Heart right ventricle (tissue), 16 donors: ENCODE measurements around the gene TEX12. TPM values are rescaled to one million over a fixed set of nuclear protein-coding genes. Genes with fewer than 3 reads are reported as not detected.
A peak's percentile ranks its signal among the peaks of the same experiment; 100 is the strongest.

Experiments
- ATAC-seq, 8 donors: fragments of 200-7000 bp; cut with Tn5 transposase; one replicate each; pipeline ENCODE4 v1.9.1; 2020; ENCODE audit warnings: mild to moderate bottlenecking in 8 of 8, moderate library complexity in 8 of 8, moderate number of reproducible peaks in 1 of 8
- DNase-seq, 2 donors: peaks; one replicate each; pipeline ENCODE4 v3.0.0-alpha.2; 2020
- H3K27ac ChIP-seq, 10 donors: fragments of 200-600 bp; sonication (generic) in 2 of 10; one replicate each; pipeline versions ENCODE4 v1.5.0 to v1.8.0; 2020 to 2022; ENCODE audit warnings: mild to moderate bottlenecking in 3 of 10
- H3K27me3 ChIP-seq, 7 donors: fragments of 200-600 bp; one replicate each; pipeline ENCODE4 v1.8.0; 2021 to 2022; ENCODE audit warnings: mild to moderate bottlenecking in 2 of 7
- H3K36me3 ChIP-seq, 9 donors: fragments of 200-600 bp; sonication (generic) in 1 of 9; one replicate each; pipeline versions ENCODE4 v1.5.0 to v1.8.0; 2020 to 2022; ENCODE audit warnings: mild to moderate bottlenecking in 2 of 9
- H3K4me1 ChIP-seq, 9 donors: fragments of 200-600 bp; sonication (generic) in 1 of 9; one replicate each; pipeline versions ENCODE4 v1.5.0 to v1.8.0; 2020 to 2022; ENCODE audit warnings: mild to moderate bottlenecking in 4 of 9
- H3K4me3 ChIP-seq, 10 donors: fragments of 200-600 bp; sonication (generic) in 2 of 10; one replicate each; pipeline versions ENCODE4 v1.5.0 to v1.8.0; 2020 to 2022; ENCODE audit warnings: mild to moderate bottlenecking in 7 of 10, moderate library complexity in 2 of 10
- H3K9me3 ChIP-seq, 11 donors: fragments of 200-600 bp in 10 of 11; sonication (generic) in 2 of 11; one replicate each; pipeline versions ENCODE4 v1.5.0 to v1.8.0; 2013 to 2022; ENCODE audit warnings: mild to moderate bottlenecking in 2 of 11, control low read depth in 1 of 11, moderate library complexity in 1 of 11
- WGBS, 2 donors: extraction: QIAGEN DNeasy Blood & Tissue Kit; methylation state at CpG; one replicate each; pipeline ENCODE4 v1.1.7; 2013; ENCODE audit warnings: inconsistent platforms in 1 of 2; 5-methylcytosine and 5-hydroxymethylcytosine counted together
- intact Hi-C, 10 donors: fragments of 100-400 bp; cut with DNase I; formaldehyde crosslinking; loops; one replicate each; pipeline versions ENCODE4 v1.11.1 to v1.14.2; 2022
- polyA plus RNA-seq, 2 donors: library from polyadenylated mRNA; stranded (reverse); fragments of 200-250 nt; gene quantifications; one replicate each; pipeline ENCODE4 v1.2.3, GENCODE V29; 2013
- total RNA-seq, 10 donors: library from RNA; stranded (reverse); fragmentation: NEBNext Ultra II Directional in 3 of 10; extraction: Animal tissue kit (Norgen Biotek cat#: 25700) in 3 of 10; gene quantifications; one replicate each; pipeline versions ENCODE4 v1.2.1 to v1.2.4, GENCODE V29; 2021 to 2023
- TF ChIP-seq, protein P1 (sequence below), 9 donors: fragments of 200-600 bp; sonication (generic) in 2 of 9; IDR thresholded peaks; one replicate each; pipeline versions ENCODE4 v1.5.0 to v1.8.0; 2021 to 2022; ENCODE audit warnings: antibody characterized with exemption in 9 of 9, mild to moderate bottlenecking in 5 of 9, moderate library complexity in 1 of 9
- donor health status: Arrhythmogenic right ventricular cardiomyopathy.
- donor health status: ischemic (EF 13 %, LVEDD 7.1; RV severe dilation, severe dysfunction).
- donor health status: healthy with polysubstance abuse.
- donor health status: DM: no; HTN: yes; CAD: no.
- donor health status: DM: no; HTN: no; CAD: no.
- donor health status: ischemic (EF 25% LVEDD 6.9; RV normal size, moderate dysfunction).
- donor health status: ischemic (EF 25% LVEDD 5.7; RV mildly dilated, moderate dysfunction).
- donor health status: healthy.
- donor health status: DM: yes; HTN: yes; CAD: no.
- donor health status: Ischemic cardiomyopathy.
- donor health status: ischemic (EF 35%, LVEDD 5.7; RV mildly dilated, moderate dysfunction).
- donor health status: nonischemic (EF 11% LVEDD 7.7; RV severe dilation, severe dysfunction).
- donor health status: DM: yes; HTN: yes; CAD: no.
- donor health status: PGD.
- donor health status: ischemic (EF 29% LVEDD 5.4; RV normal size, mild dysfunction).
- donor health status: nonischemic (EF 23%, LVEDD 6.1; RV moderate dilation, normal function).

TEX12 gene
- total and polyA plus RNA-seq, 12 donors: 0.06 to 1.6 (median 0.49) TPM; not detected in 9

DNA sequence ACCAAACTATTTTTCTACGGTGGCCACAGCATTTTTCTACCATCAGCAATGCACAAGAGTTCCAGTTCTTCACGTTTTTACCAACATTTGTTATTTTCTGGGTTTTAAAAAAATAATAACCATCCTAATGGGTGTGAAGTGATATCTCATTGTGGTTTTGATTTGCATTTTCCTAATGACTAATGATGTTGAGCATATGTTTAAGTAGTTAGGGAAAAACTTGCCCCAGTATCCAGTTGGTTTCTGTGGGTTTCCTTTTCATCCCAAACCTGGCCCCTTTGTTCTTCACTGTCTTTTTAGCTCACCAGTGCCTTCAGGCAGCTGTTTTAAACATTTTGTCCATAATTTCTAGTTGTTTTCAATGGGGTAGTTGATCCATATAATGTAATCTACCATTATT, 44.4 kb downstream of the TEX12 start:
- TF ChIP-seq, protein P1, sequence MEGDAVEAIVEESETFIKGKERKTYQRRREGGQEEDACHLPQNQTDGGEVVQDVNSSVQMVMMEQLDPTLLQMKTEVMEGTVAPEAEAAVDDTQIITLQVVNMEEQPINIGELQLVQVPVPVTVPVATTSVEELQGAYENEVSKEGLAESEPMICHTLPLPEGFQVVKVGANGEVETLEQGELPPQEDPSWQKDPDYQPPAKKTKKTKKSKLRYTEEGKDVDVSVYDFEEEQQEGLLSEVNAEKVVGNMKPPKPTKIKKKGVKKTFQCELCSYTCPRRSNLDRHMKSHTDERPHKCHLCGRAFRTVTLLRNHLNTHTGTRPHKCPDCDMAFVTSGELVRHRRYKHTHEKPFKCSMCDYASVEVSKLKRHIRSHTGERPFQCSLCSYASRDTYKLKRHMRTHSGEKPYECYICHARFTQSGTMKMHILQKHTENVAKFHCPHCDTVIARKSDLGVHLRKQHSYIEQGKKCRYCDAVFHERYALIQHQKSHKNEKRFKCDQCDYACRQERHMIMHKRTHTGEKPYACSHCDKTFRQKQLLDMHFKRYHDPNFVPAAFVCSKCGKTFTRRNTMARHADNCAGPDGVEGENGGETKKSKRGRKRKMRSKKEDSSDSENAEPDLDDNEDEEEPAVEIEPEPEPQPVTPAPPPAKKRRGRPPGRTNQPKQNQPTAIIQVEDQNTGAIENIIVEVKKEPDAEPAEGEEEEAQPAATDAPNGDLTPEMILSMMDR (IDR thresholded peaks at IDR 0.05): no peak
- intact Hi-C loops: loop anchor here in 2 of 10 donors (10.0 kb wide), 2 partner anchors 343 to 1083 kb away; no protein-coding TSS in a partner anchor
- ATAC-seq: no peak

DNA sequence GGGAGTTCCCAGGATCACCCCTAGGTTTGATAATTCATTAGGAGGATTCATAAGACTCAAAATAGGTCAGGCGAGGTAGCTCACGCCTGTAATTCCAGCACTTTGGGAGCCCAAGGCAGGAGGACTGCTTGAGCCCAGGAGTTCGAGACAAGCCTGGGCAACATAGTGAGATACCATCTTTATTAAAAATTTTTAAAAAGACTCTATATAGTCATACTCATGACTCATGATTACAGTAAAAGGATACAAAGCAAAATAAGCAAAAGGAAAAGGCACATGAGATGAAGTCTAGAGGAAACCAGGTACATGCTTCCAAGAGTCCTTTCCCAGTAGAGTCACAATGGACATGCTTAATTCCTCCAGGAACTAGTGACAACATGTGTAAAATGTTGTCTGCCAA, 45.1 kb downstream of the TEX12 start:
- peaks cover 0 to 6% (median 0%) of the 10 kb centered on the region in 9 donors for H3K4me1 ChIP-seq
- TF ChIP-seq, protein P1 (IDR thresholded peaks at IDR 0.05): no peak
- H3K27ac ChIP-seq: no peak overlapping the region
- H3K4me3 ChIP-seq: no peak overlapping the region
- WGBS, 2 donors: 95 to 98% methylated on average over 3 of the region's 3 CpGs
- no peaks in the 10 kb centered on the region for H3K27me3 ChIP-seq
- ATAC-seq (no peak), DNase-seq (no peak)
- peaks cover 0 to 36% (median 0%) of the 10 kb centered on the region in 9 donors for H3K36me3 ChIP-seq
- H3K9me3 ChIP-seq: no peaks in the 10 kb centered on the region
- intact Hi-C loops: loop anchor here in 2 of 10 donors (10.0 kb wide), 2 partner anchors 343 to 1083 kb away; no protein-coding TSS in a partner anchor

More for the DNA sequence above, 44.4 kb downstream of the TEX12 start:
- DNase-seq: no peak
- Histone ChIP-seq H3K4me3 (no peak overlapping the region), H3K36me3 (peaks cover 0 to 33% (median 0%) of the 10 kb centered on the region in 9 donors), H3K27me3 (no peaks in the 10 kb centered on the region), H3K27ac (no peak overlapping the region), H3K4me1 (peaks cover 0 to 6% (median 0%) of the 10 kb centered on the region in 9 donors), H3K9me3 (no peaks in the 10 kb centered on the region)
- 58 to 69% methylated on average over 2 of the region's 2 CpGs for WGBS, 2 donors

DNA sequence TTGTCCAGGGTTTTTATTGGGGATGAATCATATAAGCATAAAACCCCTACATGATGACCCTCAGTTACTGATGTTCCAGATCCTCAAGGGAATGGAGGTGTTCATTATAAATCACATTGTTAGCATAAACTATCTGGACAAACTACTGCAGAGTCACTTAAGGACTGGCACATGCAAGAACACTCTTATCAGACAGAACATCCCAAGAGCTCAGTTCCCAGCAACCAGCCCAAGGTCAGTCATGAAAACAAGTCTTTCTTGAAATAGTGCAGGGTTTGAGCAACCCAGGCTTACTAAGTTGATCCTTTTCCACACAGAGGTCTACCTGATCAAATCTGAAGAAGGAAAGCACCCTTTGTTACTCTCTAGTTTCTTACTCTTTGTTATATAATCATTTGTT, 45.5 kb downstream of the TEX12 start:
- ATAC-seq: peak in 2 of 8 donors; percentile 27 to 46
- H3K27ac ChIP-seq: no peak overlapping the region
- H3K4me1 ChIP-seq: peaks cover 0 to 6% (median 0%) of the 10 kb centered on the region in 9 donors
- H3K9me3 ChIP-seq: no peaks in the 10 kb centered on the region
- TF ChIP-seq, protein P1 (IDR thresholded peaks at IDR 0.05): no peak
- no peak for DNase-seq
- H3K27me3 ChIP-seq: no peaks in the 10 kb centered on the region
- intact Hi-C loops: loop anchor here in 2 of 10 donors (10.0 kb wide), 2 partner anchors 342 to 1082 kb away; no protein-coding TSS in a partner anchor
- no peak overlapping the region for H3K4me3 ChIP-seq
- H3K36me3 ChIP-seq: peaks cover 0 to 40% (median 0%) of the 10 kb centered on the region in 9 donors

DNA sequence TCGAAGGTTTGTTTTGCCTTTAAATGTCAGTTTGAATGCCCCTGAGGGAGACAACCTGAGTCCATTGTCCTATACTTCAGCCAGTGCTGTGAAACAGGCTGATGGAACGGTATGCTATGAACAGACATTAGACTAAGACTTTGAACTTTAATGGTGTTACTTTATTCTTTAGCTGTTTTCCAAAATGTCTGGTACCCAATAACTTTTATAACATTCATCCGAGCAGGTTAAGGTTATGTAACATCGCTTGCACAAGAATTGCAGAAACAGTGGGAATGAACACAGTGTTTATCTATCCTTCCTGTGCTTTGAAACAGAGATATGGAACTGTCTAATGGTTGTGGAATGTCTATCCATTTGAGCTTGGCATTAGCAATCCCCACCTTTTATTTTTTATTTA, 46.6 kb downstream of the TEX12 start:
- Histone ChIP-seq H3K4me3 (no peak overlapping the region), H3K4me1 (peaks cover 0 to 6% (median 0%) of the 10 kb centered on the region in 9 donors), H3K27ac (no peak overlapping the region), H3K36me3 (peaks cover 0 to 48% (median 0%) of the 10 kb centered on the region in 9 donors), H3K27me3 (no peaks in the 10 kb centered on the region), H3K9me3 (no peaks in the 10 kb centered on the region)
- TF ChIP-seq, protein P1 (IDR thresholded peaks at IDR 0.05): no peak
- no peak for DNase-seq
- intact Hi-C loops: loop anchor here in 2 of 10 donors (10.0 kb wide), 2 partner anchors 341 to 1081 kb away; no protein-coding TSS in a partner anchor
- WGBS, 2 donors: 84 to 94% methylated on average over 4 of the region's 4 CpGs
- no peak for ATAC-seq
